Central memory CD4-positive, alpha-beta T cell (primary cell): ENCODE measurements around the gene RPL39L.

Experiments
- DNase-seq: peaks from one replicate; pipeline ENCODE4 v3.0.0; 2022

The RPL39L gene

GRCh38 chr3:187093320-187093719 lies 46.0 kb downstream of the RPL39L start:
- no peak for DNase-seq

- no peak for DNase-seq
Measured at GRCh38 chr3:187088701-187089100, 50.6 kb downstream of the RPL39L start.

GRCh38 chr3:187086831-187087230 lies 52.5 kb downstream of the RPL39L start:
- DNase-seq = no peak

- no peak for DNase-seq
Measured at GRCh38 chr3:187085933-187086332, 53.4 kb downstream of the RPL39L start.

GRCh38 chr3:187085021-187085666 lies 54.2 kb downstream of the RPL39L start:
- no peak for DNase-seq

- DNase-seq = no peak
Measured at GRCh38 chr3:187084580-187084979, 54.7 kb downstream of the RPL39L start.

GRCh38 chr3:187084126-187084525 lies 55.2 kb downstream of the RPL39L start:
- no peak for DNase-seq

GRCh38 chr3:187082758-187083375 lies 56.4 kb downstream of the RPL39L start:
- no peak for DNase-seq

GRCh38 chr3:187080799-187081450 lies 58.4 kb downstream of the RPL39L start:
- no peak for DNase-seq

- no peak for DNase-seq
Measured at GRCh38 chr3:187079090-187080022, 59.9 kb downstream of the RPL39L start.

GRCh38 chr3:187077537-187077936 lies 61.8 kb downstream of the RPL39L start:
- no peak for DNase-seq

- DNase-seq = no peak
Measured at GRCh38 chr3:187077085-187077484, 62.2 kb downstream of the RPL39L start.

GRCh38 chr3:187076297-187076696 lies 63.0 kb downstream of the RPL39L start:
- DNase-seq = no peak

- DNase-seq = no peak
Measured at GRCh38 chr3:187074846-187075245, 64.5 kb downstream of the RPL39L start.

GRCh38 chr3:187073581-187074098 lies 65.7 kb downstream of the RPL39L start:
- no peak for DNase-seq

- no peak for DNase-seq
Measured at GRCh38 chr3:187072511-187072910, 66.8 kb downstream of the RPL39L start.

GRCh38 chr3:187072102-187072501 lies 67.2 kb downstream of the RPL39L start:
- DNase-seq = no peak
